Urinary bladder (tissue), 4 donors: Measurements from ENCODE around the gene ADPGK. TPM values are rescaled to one million over a fixed set of nuclear protein-coding genes. Genes with fewer than 3 reads are reported as not detected.

Source experiments
- DNase-seq: peaks from one replicate; pipeline ENCODE4 v3.0.0-alpha.2; 2015; ENCODE audit errors: extremely low spot score
- H3K27ac ChIP-seq: one replicate; pipeline ENCODE4 v1.5.1; 2013; ENCODE audit warnings: low read depth, mild to moderate bottlenecking, moderate library complexity
- H3K36me3 ChIP-seq: one replicate; pipeline ENCODE4 v1.6.1; 2013; ENCODE audit warnings: mild to moderate bottlenecking, moderate library complexity; ENCODE audit not compliant: insufficient read depth
- H3K4me1 ChIP-seq: one replicate; pipeline ENCODE4 v1.6.1; 2013; ENCODE audit warnings: mild to moderate bottlenecking, moderate library complexity; ENCODE audit not compliant: insufficient read depth
- H3K4me3 ChIP-seq: one replicate; pipeline ENCODE4 v1.5.1; 2013; ENCODE audit warnings: low read depth, low read length
- WGBS: extraction: QIAGEN DNeasy Blood & Tissue Kit; methylation state at CpG from one replicate; pipeline ENCODE4 v1.1.7; 2013; 5-methylcytosine and 5-hydroxymethylcytosine counted together
- polyA plus RNA-seq: library from polyadenylated mRNA; stranded (reverse); fragments of 200-250 nt; gene quantifications from one replicate; pipeline ENCODE4 v1.2.3, GENCODE V29; 2013
- total RNA-seq: library from RNA; depleted of rRNA; stranded (reverse); fragments of >200 nt; gene quantifications from one replicate; pipeline ENCODE4 v1.2.3, GENCODE V29; 2014
- donor health status: healthy with polysubstance abuse.
- donor health status: healthy.

The ADPGK gene
- total and polyA plus RNA-seq, 2 donors, result 28.8 to 65.7 TPM

DNA sequence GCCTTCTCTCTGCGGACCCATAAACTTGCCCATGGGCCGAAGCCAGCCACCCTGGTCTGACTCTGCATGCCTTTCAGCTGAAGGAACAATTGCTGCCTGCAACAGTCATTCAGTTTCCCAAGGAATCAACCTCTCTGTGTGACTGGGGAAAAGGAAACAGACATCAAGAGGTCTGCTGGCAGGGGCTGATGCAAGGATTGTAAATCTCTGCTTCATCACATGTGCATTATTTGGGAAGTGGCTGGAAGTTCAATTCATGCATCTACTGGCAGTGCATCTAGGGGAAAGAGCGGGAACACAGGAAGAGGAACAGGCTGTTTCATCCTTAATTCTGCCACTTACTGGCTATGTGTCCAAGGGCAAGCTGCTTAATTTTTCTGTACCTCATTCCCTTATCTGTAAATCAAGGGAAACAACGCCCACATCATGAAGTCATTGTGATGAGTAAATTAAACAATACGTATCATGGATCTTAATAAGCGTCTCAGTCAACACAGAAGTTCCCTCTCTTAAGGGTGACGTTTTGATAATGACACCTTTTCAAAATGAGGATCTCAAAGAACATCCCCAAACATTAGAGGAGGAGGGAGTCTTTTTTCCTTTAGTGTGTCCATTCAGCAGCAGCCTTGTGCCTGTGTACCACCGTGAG, 17.4 kb upstream of the ADPGK start:
- Histone ChIP-seq H3K4me1 (no peaks in the 10 kb centered on the region), H3K4me3 (no peak overlapping the region), H3K27ac (no peak overlapping the region), H3K36me3 (no peaks in the 10 kb centered on the region)
- DNase-seq, result no peak
- WGBS, result 34% methylated on average over 8 of the region's 8 CpGs

DNA sequence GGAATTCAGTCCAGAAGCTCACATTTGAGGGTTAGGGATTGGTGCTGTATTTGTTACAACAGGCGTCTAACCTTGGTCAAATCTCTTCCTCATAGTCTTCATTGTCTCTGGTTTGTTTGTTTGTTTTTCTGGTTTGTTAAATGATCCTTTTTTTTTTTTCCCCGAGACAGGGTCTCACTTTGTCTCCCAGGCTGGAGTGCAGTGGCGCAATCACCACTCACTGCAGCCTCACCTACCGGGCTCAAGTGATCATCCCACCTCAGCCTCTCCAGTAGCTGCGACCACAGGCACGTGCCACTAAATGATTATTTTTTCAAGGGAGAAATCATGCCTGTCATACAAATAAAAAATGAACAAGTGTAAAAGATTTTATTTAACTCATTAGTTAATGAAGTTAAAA, 14.3 kb upstream of the ADPGK start:
- DNase-seq, result no peak
- H3K4me3 ChIP-seq, result no peak overlapping the region
- 89% methylated on average over 6 of the region's 6 CpGs for WGBS
- no peaks in the 10 kb centered on the region for H3K4me1 ChIP-seq
- no peak overlapping the region for H3K27ac ChIP-seq
- no peaks in the 10 kb centered on the region for H3K36me3 ChIP-seq

- 24% methylated on average over 12 of the region's 12 CpGs for WGBS
These were observed 13.8 kb upstream of the ADPGK start for GRCh38 chr15:72797338-72797689.

DNA sequence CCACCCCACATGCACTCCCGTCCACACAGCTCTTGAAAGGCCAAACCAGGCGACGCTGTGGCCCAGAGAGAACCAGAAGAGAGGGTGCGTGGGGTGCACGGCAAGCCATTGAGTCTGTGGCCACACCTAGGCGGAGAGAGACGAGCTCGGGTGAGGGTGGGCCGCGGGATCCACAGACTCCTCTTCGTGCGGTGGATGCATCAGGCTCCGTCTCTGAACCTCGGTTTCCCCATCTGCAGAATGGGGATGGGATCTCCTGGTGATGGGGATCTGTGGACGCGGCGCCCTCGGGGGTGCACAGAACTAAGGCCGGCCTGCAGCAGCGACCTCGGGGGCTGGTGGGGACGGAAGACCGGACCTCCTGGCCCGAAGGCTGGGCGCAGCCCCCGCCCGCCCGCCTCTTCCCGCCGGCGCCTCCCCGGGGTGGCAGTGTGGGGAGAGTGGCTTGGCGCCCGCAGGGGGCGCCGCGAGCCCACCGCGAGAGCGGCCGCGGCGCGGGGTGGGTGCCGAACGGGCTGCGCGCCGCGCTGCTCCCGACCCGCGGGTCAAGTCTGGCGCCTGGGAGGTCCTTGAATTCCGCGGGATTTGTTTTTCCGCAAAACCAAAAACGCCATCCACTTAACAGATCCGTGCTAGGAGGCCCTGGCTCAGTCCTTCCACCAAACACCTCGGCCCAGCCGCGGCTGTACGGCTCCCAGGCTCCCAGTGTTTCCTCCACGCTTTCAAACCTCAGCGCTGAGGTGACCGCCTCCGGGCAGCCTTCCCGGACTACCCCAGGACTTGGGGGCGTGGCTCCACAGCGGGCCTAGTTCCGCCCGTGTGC, 13.2 kb upstream of the ADPGK start:
- Histone ChIP-seq H3K36me3 (no peaks in the 10 kb centered on the region), H3K4me1 (no peaks in the 10 kb centered on the region), H3K27ac (no peak overlapping the region), H3K4me3 (peak overlapping the region; percentile 42)
- WGBS, result 7% methylated on average over 72 of the region's 72 CpGs
- no peak for DNase-seq

More at GRCh38 chr15:72797338-72797689, 13.8 kb upstream of the ADPGK start:
- no peak for DNase-seq
- Histone ChIP-seq H3K4me1 (no peaks in the 10 kb centered on the region), H3K4me3 (peak overlapping the region; percentile 42), H3K36me3 (no peaks in the 10 kb centered on the region), H3K27ac (no peak overlapping the region)

- DNase-seq, result no peak
- Histone ChIP-seq H3K4me1 (no peaks in the 10 kb centered on the region), H3K4me3 (no peak overlapping the region), H3K27ac (no peak overlapping the region), H3K36me3 (no peaks in the 10 kb centered on the region)
- WGBS, result 70% methylated on average over 7 of the region's 7 CpGs
These were observed 12.6 kb upstream of the ADPGK start for GRCh38 chr15:72796210-72796514.

- H3K4me1 ChIP-seq, result no peaks in the 10 kb centered on the region
- no peak for DNase-seq
- no peaks in the 10 kb centered on the region for H3K36me3 ChIP-seq
- WGBS, result 64% methylated on average over 7 of the region's 7 CpGs
- no peak overlapping the region for H3K27ac ChIP-seq
- H3K4me3 ChIP-seq, result no peak overlapping the region
These were observed 10.5 kb upstream of the ADPGK start for GRCh38 chr15:72793766-72794660.

- H3K4me3 ChIP-seq, result no peak overlapping the region
- H3K36me3 ChIP-seq, result no peaks in the 10 kb centered on the region
- DNase-seq, result no peak
- H3K27ac ChIP-seq, result no peak overlapping the region
- 92% methylated on average over 2 of the region's 2 CpGs for WGBS
- H3K4me1 ChIP-seq, result no peaks in the 10 kb centered on the region
These were observed 8.9 kb upstream of the ADPGK start for GRCh38 chr15:72792431-72792830.

DNA sequence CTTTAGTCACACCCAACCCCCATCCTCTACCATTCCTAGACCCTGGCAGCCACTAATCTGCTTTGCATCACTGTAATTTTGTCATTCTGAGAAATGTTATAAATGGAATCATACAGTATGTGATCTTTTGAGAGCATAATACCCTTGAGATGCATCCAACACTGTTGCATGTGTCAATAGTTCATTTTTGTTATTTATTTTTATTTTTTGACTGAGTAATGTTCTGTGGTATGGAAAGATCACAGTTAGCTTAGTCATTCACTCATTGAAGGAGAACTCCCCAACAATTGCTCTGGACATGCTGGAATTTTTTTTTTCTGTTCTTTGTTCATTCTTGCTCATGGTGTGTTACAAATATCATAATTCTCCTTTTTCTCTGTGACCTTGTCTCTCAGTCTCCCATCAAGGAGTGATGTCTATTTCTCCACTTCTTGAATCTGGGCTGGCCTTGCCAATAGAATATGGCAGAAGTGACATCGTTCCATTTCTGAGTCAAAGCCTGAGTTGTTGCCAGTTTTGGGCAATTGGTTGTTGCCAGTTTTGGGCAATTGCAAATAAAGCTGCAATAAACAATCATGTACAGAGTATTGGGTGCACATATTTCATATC, 6.8 kb upstream of the ADPGK start:
- DNase-seq, result no peak

DNA sequence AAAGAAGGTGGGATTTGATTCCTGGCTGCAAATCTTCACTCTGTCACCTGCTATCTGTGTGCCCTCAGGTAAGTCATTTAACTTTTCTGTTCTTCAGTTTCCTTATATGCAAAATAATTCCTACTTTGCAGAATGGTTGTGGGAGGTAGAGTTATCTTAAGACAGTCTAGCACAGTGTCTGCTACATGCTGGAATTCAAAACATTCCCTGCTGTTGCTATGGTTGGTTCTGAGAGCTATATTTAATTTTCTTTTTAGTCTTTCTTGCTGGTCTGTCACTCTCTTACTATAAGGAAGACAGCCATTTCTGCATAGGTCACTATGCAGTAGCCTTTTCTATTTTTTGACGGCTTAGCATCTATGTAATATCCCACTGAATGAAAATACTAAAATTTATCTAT, 4.0 kb upstream of the ADPGK start:
- H3K4me1 ChIP-seq, result no peaks in the 10 kb centered on the region
- no peak overlapping the region for H3K4me3 ChIP-seq
- DNase-seq, result no peak
- no peak overlapping the region for H3K27ac ChIP-seq
- 78% methylated on average over 1 of the region's 1 CpG for WGBS
- H3K36me3 ChIP-seq, result no peaks in the 10 kb centered on the region

More for the DNA sequence above, 6.8 kb upstream of the ADPGK start:
- no peaks in the 10 kb centered on the region for H3K36me3 ChIP-seq
- WGBS, result 88% methylated on average over 1 of the region's 1 CpG
- H3K4me1 ChIP-seq, result no peaks in the 10 kb centered on the region
- no peak overlapping the region for H3K4me3 ChIP-seq
- no peak overlapping the region for H3K27ac ChIP-seq

DNA sequence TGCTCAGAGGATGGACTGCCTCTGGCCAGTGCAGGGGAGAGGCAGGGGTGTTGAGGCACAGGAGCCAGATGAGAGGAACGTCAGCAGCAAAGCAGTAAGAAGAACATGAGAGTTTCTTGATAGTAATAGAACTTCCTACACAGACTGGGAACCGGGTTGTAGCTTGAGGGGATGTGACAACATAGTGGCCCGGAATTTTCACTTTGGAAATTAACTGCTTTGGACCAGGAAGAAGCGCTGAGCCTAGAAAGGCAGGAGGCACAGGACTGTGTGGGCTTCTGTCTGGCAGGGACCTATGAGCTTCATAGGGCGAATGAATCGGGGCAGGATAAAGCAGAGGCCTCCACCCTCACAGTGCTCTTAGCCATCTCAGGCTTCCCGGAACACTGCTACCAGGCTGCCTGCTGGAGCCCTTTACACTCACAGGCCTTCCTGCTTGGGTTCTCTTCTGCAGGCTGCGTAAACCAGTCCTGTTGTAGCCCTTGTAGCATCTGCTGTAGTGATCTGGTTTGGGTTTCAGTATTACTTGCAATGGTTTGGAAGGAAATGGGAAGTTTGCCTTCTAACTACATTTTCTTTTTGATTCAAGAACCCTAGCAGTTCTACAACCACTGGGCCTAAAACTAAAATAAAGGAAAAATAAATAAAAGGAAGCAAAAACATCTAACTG, 3.3 kb upstream of the ADPGK start:
- H3K27ac ChIP-seq, result no peak overlapping the region
- no peaks in the 10 kb centered on the region for H3K4me1 ChIP-seq
- H3K4me3 ChIP-seq, result no peak overlapping the region
- 85% methylated on average over 8 of the region's 8 CpGs for WGBS
- DNase-seq, result no peak
- H3K36me3 ChIP-seq, result no peaks in the 10 kb centered on the region

GRCh38 chr15:72786242-72786641, 2.7 kb upstream of the ADPGK start:
- DNase-seq, result no peak
- H3K27ac ChIP-seq, result no peak overlapping the region
- H3K4me1 ChIP-seq, result no peaks in the 10 kb centered on the region
- no peak overlapping the region for H3K4me3 ChIP-seq
- WGBS, result 89% methylated on average over 4 of the region's 4 CpGs
- no peaks in the 10 kb centered on the region for H3K36me3 ChIP-seq

DNA sequence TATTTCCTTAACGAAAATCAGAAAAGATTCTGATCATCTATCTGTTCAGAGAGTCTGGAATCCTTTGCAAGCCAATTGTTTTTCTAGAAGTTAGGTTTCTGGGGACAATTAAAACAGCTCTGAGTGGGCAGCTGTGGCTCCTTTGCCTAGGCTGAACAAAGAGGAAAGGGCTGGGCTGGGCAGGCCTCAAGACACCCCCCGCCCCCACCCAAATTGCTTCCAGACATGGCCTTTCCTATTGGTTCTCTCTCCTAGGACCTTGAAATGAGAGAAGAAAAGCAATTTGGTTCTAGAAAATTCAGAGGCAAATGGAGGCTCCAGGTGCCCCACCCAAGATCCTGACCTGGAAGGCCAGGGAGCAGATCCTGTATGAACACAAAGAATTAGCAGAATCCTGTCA, 2.3 kb upstream of the ADPGK start:
- no peak for DNase-seq
- WGBS, result 85% methylated on average over 2 of the region's 2 CpGs
- no peak overlapping the region for H3K27ac ChIP-seq

DNA sequence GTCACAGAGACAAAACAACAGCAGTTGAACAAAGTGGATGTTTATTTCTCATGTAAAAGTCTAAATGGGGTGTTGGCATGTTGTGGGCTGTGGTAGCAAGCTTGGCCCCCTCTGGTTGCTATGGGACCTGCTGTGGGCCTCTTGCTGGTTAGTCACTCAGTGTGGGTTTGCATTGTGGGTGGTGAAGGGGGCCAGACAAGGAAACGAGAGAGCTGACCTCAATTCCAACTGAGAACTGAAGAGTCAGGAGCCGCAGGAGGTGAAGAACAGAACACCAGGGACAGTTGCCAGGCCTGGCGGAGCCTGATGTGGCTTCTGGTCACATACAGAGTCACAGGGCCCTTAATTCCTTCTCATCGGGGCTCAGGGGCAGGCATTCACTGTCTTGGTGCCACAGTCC, 1.9 kb upstream of the ADPGK start:
- WGBS, result 69% methylated on average over 4 of the region's 4 CpGs
- Histone ChIP-seq H3K27ac (no peak overlapping the region), H3K36me3 (no peaks in the 10 kb centered on the region), H3K4me1 (no peaks in the 10 kb centered on the region), H3K4me3 (no peak overlapping the region)
- no peak for DNase-seq

More for the DNA sequence above, 2.3 kb upstream of the ADPGK start:
- no peaks in the 10 kb centered on the region for H3K36me3 ChIP-seq
- no peaks in the 10 kb centered on the region for H3K4me1 ChIP-seq
- no peak overlapping the region for H3K4me3 ChIP-seq
